Lung microvascular endothelial cell (primary cell): Measurements from ENCODE around the gene IL23R. TPM values are rescaled to one million over a fixed set of nuclear protein-coding genes. Genes with fewer than 3 reads are reported as not detected.

Experiments
- DNase-seq, 2 donors: peaks; one replicate each; pipeline versions ENCODE4 v3.0.0 to v3.0.0-alpha.2; 2010; ENCODE audit warnings: low read depth in 2 of 2
- total RNA-seq: library from RNA; depleted of rRNA; stranded (reverse); fragments of >200 nt; gene quantifications from 2 replicates; pipeline ENCODE4 v1.2.1, GENCODE V29; 2014

IL23R gene
- total RNA-seq, 1 donor from 2014 or later = not detected

DNA sequence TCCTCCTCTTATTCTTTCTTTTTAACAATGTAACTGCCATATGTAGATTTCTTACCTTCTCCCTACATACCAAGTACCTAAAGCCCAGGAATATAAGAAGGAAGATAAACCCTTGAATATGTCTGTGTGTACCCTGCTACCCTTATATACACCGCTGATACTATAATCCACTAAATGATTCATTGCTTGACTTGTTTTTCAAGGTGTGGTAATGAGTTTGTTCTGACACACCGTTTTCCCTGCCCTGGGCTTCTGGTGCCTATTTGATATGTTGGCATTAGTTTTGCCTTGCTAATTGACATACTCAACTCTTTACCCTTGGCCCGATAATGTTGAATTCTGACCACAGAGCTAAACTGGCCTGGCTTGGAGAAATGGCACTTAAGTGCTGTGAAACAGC lies 64.3 kb downstream of the IL23R start:
- DNase-seq = no peak

DNA sequence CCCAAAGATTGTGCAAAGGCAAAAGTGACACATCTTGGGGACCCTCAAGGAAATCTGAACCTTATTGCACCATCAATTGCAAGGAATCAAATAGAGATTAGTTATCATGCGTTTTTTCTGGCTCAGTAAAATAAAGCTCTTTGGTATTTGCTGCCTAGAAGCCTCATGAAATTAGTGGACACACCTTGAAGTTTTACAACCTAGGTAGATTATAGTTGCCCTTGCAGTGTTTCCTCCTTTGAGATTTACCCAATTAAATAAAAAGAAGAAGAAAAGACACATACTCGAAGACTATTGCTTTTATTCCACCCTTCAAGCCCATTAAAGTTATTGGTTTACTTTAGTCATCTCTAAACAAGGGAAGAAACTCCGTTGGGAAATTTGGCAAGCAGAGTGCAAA lies 70.0 kb downstream of the IL23R start:
- no peak for DNase-seq

DNA sequence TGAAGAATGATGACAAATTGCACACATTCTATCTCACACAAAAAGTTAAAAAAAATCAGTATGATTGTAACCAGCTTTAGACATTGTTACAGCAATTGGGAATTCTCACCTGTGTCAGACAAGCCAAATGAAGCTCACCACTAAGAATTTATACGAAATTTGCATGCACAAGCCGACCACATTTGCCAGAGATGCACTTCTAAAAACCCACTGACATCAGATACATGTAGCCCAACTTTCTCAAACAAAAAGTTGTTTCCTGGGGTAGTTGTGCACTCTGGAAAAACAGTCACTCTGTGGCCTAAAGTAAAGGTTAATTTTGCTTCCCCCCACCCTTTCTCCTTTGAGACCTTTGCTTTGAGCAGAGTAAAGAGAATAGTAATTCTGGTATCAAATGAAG lies 73.5 kb downstream of the IL23R start:
- no peak for DNase-seq

DNA sequence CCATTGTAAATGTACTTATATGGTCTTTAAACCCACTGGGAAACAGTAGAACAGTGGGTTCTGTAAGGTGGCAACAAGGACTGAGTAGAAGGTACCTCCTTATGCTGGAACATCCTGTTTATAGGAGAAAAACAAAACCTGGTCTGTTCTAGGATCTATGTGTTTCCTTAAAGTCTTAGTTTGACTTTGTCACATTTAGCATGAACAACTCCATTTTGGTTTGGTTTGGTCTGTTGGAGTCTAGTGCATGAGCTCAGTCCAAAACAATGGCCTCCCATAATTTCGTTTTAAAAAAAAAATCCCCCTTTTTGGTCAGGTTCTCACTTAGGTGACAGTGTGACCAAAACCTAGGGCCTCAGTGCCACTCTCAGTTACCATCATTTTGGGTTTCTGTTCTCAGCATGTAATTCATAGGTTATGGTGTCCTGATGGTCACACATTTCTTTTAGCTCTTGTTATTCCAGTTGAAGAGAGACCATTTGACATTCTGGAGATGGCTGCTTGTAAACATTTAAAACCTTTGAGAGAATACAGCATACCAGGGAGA lies 75.0 kb downstream of the IL23R start:
- no peak for DNase-seq

DNA sequence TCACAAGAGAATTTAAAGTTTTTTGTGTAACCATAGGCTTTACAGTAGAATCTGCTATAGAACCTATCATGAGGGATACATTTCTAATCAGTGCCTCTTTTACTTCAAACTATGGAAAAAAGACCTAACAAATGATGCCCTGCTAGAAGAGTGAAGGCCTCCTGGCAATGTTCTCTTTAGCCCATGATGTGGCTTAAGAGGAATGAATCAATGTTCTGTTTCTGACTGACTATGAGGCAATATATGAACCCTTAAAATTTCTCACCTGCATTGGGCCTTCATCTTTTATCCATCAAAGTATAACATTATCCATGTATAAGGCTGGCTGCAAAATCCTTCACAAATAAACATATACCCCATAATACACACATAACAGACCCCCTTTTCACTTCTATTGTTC lies 75.8 kb downstream of the IL23R start:
- no peak for DNase-seq

DNA sequence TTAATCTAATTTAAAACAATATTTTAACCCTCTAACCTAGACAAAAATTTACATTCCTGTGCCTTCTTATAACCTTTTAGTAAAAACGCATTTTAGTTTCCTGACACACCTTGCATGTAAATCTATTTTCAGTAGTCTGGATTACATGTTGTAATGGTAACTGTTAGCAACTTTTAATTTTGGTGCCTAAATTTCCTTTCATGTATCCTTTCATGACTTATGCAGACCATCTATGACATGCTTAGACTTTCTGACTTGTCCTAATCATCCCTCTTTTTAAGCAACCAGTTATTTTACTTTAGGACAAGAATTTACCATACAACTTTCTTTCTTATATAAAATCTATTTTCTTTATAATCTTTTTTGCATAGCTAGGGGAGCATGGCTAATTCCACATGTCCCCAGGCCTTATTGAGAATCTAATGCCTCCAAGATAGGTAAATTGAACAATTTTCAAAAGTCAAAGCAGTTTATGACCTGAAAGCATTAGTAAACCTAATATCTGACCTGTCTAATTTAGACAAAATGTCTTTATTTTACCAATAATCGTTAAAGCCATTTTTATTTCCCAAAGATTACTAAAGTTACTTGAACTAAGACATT lies 83.9 kb downstream of the IL23R start:
- no peak for DNase-seq

DNA sequence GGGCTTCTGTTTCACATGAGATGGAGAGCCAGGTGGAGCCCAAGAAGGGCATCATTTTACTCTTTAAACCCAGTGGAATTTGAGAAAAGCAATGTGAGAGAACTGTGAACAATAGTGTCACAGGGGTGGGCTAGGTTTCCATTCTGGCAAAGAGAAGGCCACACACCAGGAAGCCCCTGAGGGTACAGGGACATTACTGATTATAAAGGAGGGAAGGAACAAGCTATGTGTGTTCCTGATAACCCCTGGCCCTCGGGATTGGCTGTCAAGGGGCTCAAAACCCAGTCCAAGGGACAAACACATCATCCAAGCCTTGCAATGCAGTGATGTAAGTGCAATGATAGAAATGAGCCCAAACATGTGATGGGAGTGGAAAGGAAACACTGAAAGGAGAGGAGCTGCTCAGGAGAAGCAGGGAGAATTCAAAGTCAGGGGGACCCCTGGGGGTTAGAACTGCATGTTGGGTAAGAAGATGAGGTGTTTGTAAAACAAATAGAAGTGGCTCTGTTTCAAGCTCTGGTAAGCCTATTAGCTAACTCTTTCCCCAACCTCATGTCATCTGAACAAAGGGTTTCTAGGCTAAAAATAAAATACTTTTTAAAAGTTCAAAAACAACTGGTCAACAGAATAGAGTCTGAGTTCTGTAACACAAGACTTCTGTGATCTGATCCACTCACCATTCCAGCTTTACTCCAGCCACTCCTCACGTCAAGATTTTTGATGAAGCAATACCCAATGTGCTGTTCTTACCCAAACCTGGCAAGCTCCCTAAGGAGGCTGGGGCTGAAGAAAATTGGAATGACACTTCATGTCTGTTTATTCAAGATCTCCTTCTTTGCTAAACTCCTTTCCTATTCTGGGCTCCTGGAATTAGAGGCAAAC lies 90.3 kb downstream of the IL23R start:
- DNase-seq = peak in 1 of 2 donors; percentile 82

DNA sequence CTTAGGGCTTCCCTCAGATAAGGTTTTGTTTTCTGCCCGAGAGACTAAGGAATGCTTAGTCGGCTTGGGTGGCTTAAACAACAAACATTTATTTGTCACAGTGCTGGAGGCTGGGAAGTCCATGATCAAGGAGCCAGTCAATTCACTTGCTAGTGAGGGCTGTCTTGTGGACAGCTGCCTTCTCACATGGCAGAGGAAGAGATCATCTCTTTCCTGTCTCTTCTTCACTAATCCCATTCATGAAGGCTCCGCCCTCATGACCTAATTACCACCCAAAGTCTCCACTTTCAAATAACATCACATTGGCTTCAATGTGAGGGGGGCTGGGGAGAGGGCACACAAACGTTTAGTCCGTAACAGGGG lies 90.9 kb downstream of the IL23R start:
- DNase-seq = no peak

DNA sequence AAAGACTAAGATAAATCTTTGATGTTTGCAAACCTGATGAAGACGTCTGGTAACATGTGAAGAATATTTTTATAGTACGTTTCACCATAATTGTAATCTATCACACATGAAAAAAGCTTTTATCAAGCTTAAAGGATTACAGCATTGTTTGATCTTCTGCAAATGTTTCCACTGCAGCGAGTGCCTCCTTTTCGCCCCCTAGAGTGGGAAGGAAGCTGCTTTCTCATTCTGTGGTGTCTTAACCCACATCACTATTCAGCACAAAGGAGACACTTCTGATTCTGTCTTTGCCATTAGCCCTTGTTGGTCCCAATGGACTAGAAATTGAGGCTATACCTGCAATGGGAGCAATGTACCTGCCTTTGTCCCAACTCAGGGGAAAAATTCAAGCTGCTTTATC lies 95.4 kb downstream of the IL23R start:
- DNase-seq = no peak

DNA sequence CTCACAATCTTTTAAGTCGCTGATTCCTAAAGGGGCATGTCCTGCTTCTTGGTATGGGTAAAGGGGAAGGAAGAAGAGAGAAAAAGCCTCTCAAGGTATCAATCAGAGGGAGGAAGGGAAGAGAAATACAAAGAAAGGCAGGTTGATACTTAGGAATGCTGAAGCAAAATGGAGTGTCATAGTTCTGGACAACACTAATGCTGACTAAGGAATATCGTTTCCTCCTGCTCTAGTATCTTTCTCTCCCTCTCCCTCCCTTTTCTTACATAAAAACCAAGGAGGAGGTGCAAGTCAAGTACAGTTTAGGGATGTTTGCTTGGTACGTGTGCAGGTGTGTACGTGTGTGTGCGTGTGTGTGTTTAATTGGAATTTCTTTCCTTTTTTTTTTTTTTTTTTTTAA lies 96.5 kb downstream of the IL23R start:
- no peak for DNase-seq

DNA sequence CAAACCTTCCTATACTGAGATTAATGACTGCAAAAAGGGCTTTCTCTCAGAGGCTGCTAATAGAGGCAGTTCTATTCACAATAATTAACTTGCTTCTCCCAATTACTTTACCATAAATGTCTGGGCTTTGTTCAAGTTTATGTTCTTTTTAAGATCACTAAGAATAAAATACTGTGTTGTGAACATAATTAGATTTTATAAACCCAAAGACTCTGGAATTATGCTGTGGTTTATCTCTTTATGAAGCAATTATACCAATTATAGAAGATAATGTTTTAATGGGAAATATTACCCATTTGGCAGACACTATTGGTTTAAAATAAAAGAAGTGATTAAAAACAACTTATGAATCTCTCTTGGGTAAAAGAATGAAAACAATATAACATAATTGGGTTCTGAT lies 97.9 kb downstream of the IL23R start:
- no peak for DNase-seq

DNA sequence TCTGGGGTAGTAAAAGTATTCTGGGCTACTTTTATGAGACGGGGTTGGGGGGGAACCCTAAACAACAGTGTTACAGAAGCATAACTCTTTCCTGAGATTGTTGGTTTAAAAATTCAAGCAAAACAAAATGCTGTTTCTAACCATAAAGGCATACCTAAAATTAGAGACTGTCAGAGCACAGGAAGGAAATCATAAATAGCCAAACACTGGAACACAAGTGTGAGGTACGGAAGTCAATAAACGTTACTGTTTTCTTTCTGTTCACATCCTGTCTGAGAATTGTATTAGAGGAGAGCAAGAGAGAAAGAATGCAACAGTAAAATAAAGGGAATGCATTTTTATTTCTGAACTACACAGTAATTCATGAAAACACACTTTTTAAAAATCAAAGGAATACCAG lies 98.6 kb downstream of the IL23R start:
- DNase-seq = peak; percentile 17 to 78

DNA sequence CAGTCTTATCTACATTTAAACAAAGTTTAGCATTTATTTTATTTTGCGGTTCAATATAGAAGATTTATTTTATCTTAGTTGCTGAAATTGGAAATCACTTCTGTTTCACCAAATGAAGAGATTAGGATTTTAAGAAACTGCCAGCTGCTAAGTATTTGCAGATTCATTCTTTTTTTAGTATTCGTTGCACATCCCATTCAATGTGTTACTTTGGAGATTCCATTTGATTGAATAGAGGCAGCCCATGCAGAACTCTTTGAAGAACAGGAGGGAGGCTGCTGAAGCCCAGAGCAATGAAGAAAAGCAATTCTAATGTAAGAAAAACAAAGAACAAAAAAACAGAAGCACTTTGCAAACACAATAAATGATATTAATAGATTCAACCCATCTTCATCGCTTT lies 102.8 kb downstream of the IL23R start:
- DNase-seq = no peak

DNA sequence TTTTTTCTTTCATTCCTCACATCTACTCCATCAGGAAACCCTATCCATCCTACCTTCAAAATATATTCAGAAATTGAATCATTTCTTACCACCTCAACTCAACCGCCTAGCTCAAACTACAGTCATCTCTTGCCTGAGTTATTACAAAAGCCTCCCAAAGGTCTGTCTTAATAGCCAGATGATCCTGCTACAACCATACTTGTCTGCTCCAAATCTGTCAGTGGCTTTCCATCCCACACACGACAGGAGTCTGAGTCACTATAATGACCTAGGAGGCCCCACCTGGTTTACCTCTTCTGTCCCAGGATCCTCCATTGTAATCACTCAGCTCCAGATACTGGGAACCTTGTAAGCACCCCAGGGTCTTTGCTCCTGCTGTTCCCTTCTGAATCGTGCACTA lies 104.3 kb downstream of the IL23R start:
- no peak for DNase-seq

DNA sequence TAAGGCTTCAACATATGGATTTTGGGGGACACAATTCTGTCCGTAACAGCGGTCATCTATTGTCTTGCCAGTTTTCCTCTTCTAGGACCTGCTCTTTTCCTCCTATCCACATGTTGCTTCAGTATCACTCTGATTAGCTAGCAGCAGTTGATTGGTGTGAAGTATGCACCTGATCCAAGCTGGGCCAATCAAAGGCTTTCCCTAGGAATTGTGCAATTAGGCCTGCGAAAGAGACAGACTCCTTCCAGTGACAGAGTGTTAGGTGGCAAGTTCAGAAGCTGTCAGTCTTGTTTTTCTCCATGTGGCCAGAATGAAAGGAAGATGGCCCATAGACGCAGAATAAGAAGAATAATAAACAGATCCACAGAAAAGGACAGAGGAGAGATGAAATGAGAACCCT lies 107.3 kb downstream of the IL23R start:
- no peak for DNase-seq

DNA sequence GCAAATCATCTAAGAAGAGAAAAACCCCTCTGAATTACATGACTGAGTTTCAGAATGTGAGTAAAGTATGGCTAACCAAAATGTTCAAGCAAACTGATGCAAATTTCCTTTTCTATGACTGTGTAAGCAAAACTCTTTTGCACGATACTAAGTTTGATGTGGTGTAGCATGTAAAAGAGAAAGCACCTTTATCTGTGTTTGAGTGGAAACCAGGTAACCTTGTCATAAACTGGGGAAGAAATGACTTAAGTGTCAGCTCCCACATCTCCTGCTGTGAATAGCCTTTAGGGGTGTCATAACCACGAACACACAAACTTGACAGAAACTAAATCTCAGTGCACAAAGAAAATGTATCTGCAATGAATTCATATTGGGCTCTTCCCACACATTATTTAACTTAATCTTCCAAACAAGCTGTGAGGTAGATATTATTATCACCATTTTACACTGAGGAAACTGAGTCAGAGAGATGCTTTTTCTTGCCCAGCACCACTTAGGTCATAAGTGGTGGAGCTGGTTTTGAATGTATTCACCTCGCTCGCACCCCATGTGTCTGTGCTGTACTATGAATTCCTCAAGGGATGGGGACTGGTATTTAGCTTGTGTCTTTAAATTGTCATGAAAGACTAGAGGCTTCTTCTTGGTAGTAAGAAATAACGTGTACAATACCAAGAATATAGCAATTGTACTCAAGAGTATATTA lies 108.5 kb downstream of the IL23R start:
- no peak for DNase-seq

DNA sequence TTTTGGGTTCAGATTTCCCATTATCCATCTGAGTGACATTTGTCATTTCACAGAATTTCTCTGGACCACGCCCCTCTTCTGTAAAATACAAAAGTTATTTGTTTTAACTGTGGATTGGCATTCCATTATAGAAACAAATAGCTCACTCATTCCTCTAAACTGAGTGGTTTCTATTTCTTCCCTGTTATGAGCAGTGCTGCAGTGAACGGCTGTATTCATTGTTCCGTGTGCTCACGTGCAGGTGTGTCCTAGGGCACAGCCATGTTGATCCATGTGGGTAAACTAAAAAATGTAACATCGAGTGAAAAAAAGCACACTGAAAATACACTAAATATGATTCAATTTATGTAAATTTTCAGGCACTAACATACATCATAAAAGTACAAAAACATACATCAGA lies 114.4 kb downstream of the IL23R start:
- no peak for DNase-seq

DNA sequence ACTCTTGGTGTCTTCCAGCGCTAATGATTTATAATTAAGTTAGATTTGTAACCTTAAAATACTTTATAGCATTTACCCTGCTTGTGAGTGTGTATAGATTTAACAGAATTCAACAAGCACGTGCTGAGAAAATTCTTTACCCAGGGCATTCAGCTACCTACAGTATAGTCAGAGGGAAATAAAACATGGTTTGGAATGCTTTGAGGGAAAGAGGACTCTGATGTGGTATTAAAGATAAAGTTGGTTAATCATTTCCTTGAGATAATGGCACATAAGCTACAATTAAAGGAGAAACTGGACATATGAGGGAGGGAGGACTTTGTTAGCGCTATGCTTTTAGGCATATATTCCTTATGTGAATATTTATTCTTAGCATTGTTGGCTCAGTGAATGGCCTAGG lies 115.0 kb downstream of the IL23R start:
- no peak for DNase-seq

DNA sequence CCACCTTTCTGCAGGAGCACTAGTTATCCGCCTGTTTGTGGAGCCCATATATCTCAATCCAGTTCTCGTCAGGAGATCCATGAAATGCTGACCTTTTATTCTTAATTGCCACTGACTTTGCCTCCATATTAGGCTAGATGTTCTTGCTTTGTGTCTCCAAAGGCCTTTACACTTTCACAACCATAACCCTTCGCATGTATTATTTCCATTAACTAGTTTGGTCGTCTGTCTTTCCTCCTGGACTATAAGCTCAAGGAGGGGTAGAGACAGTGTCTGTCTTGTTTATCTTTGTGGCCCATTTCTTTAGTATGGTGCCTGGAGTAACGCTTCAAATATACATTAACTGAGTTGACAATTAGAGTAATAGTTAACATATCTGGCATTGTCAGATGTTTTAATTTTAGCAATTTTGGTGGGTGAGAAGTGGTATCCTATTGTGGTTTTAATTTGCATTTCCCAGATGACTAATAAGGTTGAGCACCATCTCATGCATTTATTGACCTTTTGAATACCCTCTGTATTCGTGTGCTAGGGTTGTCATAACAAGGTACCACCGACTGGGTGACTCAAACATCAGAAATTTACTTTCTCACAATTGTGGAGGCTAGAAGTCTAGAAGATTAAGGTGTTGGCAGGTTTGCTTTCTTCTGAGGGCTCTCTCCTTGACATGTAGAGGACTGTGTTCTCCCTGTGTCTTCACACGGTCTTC lies 119.7 kb downstream of the IL23R start:
- no peak for DNase-seq

DNA sequence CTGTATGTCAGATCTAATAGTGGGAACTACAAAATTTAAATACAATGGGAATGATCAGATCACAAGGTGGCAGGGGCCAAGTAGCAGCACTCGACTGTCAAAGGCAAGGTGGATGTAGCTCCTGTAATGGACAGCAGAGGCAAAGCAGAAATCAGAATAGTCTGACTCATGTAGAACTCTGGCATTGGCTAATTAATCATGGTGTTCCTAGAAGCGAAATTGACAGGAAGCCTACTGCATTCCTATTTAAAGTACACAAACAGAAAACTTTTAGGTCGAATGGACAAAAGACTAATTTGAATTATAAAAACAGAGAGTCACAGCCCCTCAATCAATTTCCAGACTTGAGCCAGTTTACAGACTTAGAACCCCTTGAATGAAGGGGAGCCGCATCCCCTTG lies 124.0 kb downstream of the IL23R start:
- DNase-seq = peak in 1 of 2 donors; percentile 16

DNA sequence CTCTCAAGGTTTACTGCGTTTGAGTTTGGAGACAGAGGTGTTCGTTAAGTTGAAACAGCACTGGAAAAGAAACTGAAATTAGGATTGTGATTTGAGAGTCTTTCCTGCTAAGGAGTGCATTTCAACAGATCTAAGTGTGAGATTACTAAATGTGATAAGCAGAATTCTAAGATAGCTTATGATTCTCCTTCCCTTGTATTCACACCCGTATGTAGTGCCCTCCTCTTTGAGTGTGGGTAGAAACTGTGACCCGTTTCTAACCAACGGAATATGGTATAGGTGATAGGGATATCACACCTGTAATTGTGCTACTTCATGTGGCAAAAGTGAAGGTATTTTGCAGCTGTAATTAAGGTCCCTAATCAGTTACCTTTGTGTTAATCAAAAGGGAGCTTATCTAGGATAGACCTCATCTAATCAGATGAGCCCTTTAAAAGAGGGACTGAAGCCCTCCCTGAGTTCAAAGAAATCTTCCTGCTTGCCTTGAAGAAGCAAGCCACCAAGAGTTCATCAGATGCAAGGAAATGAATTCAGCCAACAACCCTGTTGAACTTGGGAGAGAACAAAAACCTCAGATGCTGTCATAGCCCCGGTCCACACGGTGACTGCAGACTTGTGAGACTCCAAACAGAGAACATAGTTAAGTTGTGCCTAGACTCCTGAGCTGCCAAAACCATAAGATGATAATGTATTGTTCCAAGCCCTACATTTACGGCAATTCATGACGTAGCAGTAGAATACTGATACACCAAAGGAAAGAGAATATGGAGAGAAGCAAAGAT lies 128.8 kb downstream of the IL23R start:
- DNase-seq = no peak
